Peyer's patch (tissue), 4 donors: ENCODE results near the gene BCAS3. TPM values are rescaled to one million over a fixed set of nuclear protein-coding genes. Genes with fewer than 3 reads are reported as not detected.
A peak's percentile ranks its signal among the peaks of the same experiment; 100 is the strongest.

ENCODE experiments used
- DNase-seq, 3 donors: peaks; one replicate each; pipeline ENCODE4 v3.0.0-alpha.2; 2017 to 2019
- H3K27ac ChIP-seq, 4 donors: fragments of 200-600 bp; sonication (generic); one replicate each; pipeline ENCODE4 v1.5.1; 2016 to 2019
- H3K27me3 ChIP-seq, 2 donors: fragments of 200-600 bp; sonication (generic); one replicate each; pipeline ENCODE4 v1.5.1; 2019
- H3K36me3 ChIP-seq, 3 donors: fragments of 200-600 bp; sonication (generic); one replicate each; pipeline ENCODE4 v1.5.1; 2016 to 2019
- H3K4me1 ChIP-seq, 4 donors: fragments of 200-600 bp; sonication (generic); one replicate each; pipeline ENCODE4 v1.5.1; 2016 to 2019
- H3K4me3 ChIP-seq, 4 donors: fragments of 200-600 bp; sonication (generic); 1 replicate in 3 of 4; 2 replicates in 1 of 4; pipeline ENCODE4 v1.5.1; 2016 to 2019; ENCODE audit warnings: mild to moderate bottlenecking in 1 of 4
- H3K9me3 ChIP-seq, 4 donors: fragments of 200-600 bp; sonication (generic); one replicate each; pipeline ENCODE4 v1.5.1; 2016 to 2019; ENCODE audit warnings: mild to moderate bottlenecking in 1 of 4
- CTCF ChIP-seq, 6 experiments: fragments of 450-650 bp in 4 of 6; fragments of 200-600 bp in 2 of 6; sonication (generic) in 1 of 6; IDR thresholded peaks; one replicate each; pipeline ENCODE4 v1.5.1; 2017 to 2019; ENCODE audit warnings: antibody characterized with exemption in 6 of 6, mild to moderate bottlenecking in 3 of 6, moderate library complexity in 1 of 6
- POLR2A ChIP-seq, 2 donors: fragments of 450-650 bp; IDR thresholded peaks; one replicate each; pipeline ENCODE4 v1.5.1; 2017; ENCODE audit warnings: antibody characterized with exemption in 2 of 2, mild to moderate bottlenecking in 2 of 2, moderate library complexity in 2 of 2
- total RNA-seq, 4 donors: library from RNA; depleted of rRNA; stranded (reverse); fragments of >200 nt; gene quantifications; one replicate each; pipeline ENCODE4 v1.1.0, GENCODE V29; 2016

Gene BCAS3
- total RNA-seq, 4 donors from 2014 or later, result 25.7 to 109 (median 57.1) TPM

DNA sequence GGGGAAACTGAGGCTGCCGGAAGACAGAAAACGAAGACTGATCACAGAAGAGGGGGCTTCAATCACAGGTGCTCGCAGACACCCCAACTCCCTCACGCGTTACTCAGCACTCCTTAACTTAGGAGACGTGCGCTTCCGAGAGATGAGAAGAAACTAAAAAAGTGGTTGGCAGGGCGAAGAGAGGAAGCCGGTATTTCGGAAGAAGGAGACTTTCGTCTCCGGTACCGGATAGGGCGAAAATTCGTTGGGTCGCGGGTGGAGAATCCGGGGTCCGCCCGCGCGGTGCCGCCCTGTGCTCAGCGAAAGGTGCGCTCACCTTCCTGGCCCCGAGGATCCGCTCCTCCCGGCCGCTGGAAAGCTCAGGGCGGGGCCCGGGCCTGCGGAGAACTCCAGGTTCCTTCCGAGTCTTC is 721.1 kb downstream of the BCAS3 start:
- Histone ChIP-seq H3K36me3 (no peaks in the 10 kb centered on the region), H3K27ac (peak overlapping the region; percentile 13 to 82 (median 58)), H3K27me3 (peaks cover 0 to 61% of the 10 kb centered on the region in 2 donors), H3K9me3 (no peaks in the 10 kb centered on the region), H3K4me3 (peak overlapping the region; percentile 19 to 59 (median 40)), H3K4me1 (peaks cover 0 to 47% (median 24%) of the 10 kb centered on the region in 4 donors)
- DNase-seq, result peak in 1 of 3 donors; percentile 55
- no peak for TF ChIP-seq POLR2A (IDR thresholded peaks at IDR 0.05)
- TF ChIP-seq CTCF (IDR thresholded peaks at IDR 0.05), result no peak

DNA sequence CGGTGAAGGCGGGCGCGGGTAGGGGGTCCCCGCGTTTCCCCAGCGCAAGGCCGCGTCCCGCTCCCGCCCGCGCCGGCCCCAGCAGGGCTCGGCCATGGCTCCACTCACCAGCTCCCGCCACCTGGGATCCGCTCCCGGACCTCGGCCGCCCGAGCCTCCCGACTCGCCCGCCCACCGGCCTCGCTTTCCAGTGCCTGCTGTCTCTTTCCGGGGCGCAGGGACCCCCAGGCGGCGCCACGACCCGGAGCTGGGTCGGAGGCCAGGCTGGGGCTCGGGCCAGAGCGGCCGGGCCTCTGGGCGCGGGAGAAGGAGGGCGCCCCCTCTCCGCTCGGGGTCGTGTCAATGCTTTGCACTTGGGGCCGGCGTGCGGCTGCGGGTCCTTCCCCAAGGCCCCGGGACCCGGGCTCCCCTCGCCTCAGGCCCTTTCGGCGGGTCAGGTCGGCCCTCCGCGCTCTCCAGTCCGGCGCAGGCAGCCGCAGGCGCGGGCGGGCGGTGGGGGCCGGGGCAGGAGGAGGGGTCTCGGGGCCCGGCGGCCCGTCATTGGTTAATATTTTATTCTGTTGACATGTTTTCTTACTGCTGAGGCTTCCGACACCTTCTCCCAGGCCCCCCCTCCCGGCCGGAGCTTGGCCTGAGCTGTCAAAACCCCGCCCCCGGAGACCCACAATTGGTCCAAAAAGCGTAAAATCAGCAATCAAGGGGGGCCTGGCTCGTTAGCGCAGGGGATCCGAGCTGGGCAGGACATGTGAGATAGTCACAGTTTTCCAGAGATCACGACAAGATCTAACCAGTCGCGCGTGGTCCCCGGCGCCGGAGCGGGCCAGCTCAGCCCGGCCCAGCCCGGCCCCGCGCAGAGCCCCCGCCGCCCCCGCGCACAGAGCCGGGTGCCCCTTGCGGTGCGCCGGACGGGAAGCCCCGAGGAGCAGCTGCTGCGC is 721.7 kb downstream of the BCAS3 start, which contains the start of gene TBX2:
TBX2 (plus strand) TSS at position 713 of the 935 bp plus-strand sequence. CDS start 334 bp downstream, outside the sequence.
- H3K27me3 ChIP-seq, result peaks cover 0 to 68% of the 10 kb centered on the region in 2 donors
- peaks cover 0 to 53% (median 27%) of the 10 kb centered on the region in 4 donors for H3K4me1 ChIP-seq
- peak in 2 of 3 donors; percentile 58 to 63 for DNase-seq
- H3K9me3 ChIP-seq, result no peaks in the 10 kb centered on the region
- peak within 1 kb of the TSS; percentile 13 to 82 (median 58) for H3K27ac ChIP-seq
- no peaks in the 10 kb centered on the region for H3K36me3 ChIP-seq
- peak within 1 kb of the TSS; percentile 30 to 59 (median 40) for H3K4me3 ChIP-seq
- TF ChIP-seq CTCF (IDR thresholded peaks at IDR 0.05) (no peak), POLR2A (IDR thresholded peaks at IDR 0.05) (no peak)

DNA sequence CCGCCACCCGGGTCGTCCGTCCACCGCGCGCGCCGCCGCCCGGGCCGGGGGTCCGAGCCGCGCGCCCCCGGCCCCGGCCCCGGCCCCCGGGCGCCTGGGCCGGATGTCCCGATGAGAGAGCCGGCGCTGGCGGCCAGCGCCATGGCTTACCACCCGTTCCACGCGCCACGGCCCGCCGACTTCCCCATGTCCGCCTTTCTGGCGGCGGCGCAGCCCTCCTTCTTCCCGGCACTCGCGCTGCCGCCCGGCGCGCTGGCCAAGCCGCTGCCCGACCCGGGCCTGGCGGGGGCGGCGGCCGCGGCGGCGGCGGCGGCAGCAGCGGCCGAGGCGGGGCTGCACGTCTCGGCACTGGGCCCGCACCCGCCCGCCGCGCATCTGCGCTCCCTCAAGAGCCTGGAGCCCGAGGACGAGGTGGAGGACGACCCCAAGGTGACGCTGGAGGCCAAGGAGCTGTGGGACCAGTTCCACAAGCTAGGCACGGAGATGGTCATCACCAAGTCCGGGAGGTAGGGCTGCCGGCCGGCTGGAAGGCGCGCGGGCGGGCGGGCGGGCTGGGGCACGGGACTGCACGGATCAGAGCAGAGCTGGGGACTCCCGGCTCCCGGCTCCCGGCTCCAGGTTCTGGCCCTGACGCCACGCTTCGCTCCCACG is 722.5 kb downstream of the BCAS3 start:
- Histone ChIP-seq H3K27ac (peak overlapping the region in 2 of 4 donors; percentile 77 to 82), H3K4me1 (peaks cover 0 to 61% (median 31%) of the 10 kb centered on the region in 4 donors), H3K4me3 (peak overlapping the region; percentile 30 to 59 (median 40)), H3K9me3 (no peaks in the 10 kb centered on the region), H3K36me3 (no peaks in the 10 kb centered on the region), H3K27me3 (peaks cover 0 to 75% of the 10 kb centered on the region in 2 donors)
- TF ChIP-seq CTCF (IDR thresholded peaks at IDR 0.05), result no peak
- no peak for TF ChIP-seq POLR2A (IDR thresholded peaks at IDR 0.05)
- no peak for DNase-seq

- peaks cover 0 to 79% of the 10 kb centered on the region in 2 donors for H3K27me3 ChIP-seq
- H3K27ac ChIP-seq, result peak overlapping the region in 2 of 4 donors; percentile 77 to 82
- H3K4me3 ChIP-seq, result peak overlapping the region; percentile 30 to 59 (median 40)
- H3K36me3 ChIP-seq, result no peaks in the 10 kb centered on the region
- DNase-seq, result no peak
- no peak for TF ChIP-seq CTCF (IDR thresholded peaks at IDR 0.05)
- no peak for TF ChIP-seq POLR2A (IDR thresholded peaks at IDR 0.05)
- peaks cover 0 to 66% (median 34%) of the 10 kb centered on the region in 4 donors for H3K4me1 ChIP-seq
- H3K9me3 ChIP-seq, result no peaks in the 10 kb centered on the region
Measured at GRCh38 chr17:61400717-61401388, 723.2 kb downstream of the BCAS3 start.
